ENCODE measurements around the gene TMEM191B. TPM values are rescaled to one million over a fixed set of nuclear protein-coding genes. Genes with fewer than 3 reads are reported as not detected.
"Not testable (repeated sequence)": the region's sequence is repeated elsewhere in the genome, so short reads cannot be mapped to it uniquely, and the experiment has no call there.

TMEM191B gene
- total and polyA plus RNA-seq, 2 experiments from 2014 or later = 1.5 to 3.2 TPM

DNA sequence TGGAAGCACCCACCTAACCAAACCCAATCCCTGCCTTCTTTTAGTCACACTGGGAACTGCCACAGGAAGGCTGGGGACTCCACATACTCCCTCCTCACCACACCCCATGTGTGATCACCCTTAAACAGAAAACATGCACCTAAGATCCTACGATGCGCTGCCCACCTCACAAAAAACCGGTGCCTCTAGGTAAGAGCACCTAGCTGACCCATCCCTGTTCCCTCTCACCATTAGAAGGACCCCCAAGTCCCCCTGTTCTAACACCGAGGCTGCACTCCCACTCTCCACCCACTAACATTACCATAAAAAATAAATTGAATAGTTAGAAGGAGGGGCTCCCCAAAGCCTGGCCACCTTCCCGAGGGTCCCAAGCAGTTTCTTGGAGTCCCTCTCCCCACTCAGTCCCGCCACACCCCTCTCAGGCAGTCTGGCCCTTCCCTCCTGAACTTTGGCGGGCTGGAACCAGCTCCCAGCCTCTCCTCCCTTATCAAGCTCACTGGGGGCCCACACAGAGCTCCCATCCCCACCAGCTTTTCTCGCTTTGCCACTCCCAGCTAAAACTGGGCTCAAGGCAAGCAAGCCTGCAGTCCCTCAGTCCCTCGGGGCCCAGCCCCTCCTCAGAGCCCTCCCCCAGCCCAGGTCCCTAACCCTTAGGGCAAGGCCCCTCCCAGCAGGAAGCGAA, 46.0 kb downstream of the TMEM191B start:
- H3K4me3 ChIP-seq; H2AFZ ChIP-seq; H3K9me3 ChIP-seq (ENCODE audit: low read depth); H3K36me3 ChIP-seq (replicated peaks; ENCODE audit: insufficient read depth, low read depth); H3K27ac ChIP-seq; H3K27me3 ChIP-seq; H3K9me2 ChIP-seq (replicated peaks; ENCODE audit: insufficient read depth); H3K4me1 ChIP-seq (ENCODE audit: insufficient read depth); DNase-seq (ENCODE audit: low spot score); H3K79me2 ChIP-seq; H4K20me1 ChIP-seq (ENCODE audit: insufficient read depth, poor library complexity, severe bottlenecking): not testable (repeated sequence)
- peak overlapping the region; percentile 65 for H3K4me2 ChIP-seq
- 56% methylated on average over 7 of the region's 10 CpGs for WGBS (ENCODE audit: low lambda C conversion rate, missing lambda C conversion rate)

DNA sequence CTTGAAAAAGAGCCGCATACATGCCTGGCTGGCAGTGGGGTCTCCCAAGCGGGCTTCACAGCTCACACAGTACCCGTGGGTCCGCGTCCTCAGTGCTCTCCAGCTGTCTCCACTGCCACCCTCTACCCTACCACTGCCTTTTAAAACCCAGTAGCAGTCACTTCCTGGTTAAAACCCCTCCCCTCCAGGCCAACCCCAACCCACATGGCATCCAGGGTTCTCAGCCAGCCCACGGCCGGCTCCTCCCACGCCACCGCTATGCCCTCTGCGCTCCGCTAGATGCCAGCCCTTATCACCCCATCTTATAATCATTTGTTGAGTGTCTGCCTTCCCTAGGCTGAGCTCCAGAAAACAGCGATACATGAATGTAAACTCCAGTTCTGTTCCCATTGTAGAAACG, 47.0 kb downstream of the TMEM191B start:
- not testable (repeated sequence) for H3K27ac ChIP-seq; H3K4me1 ChIP-seq (ENCODE audit: insufficient read depth); H3K79me2 ChIP-seq; H2AFZ ChIP-seq; H3K4me3 ChIP-seq; H3K36me3 ChIP-seq (replicated peaks; ENCODE audit: insufficient read depth, low read depth); H3K9me3 ChIP-seq (ENCODE audit: low read depth); H4K20me1 ChIP-seq (ENCODE audit: insufficient read depth, poor library complexity, severe bottlenecking); H3K9me2 ChIP-seq (replicated peaks; ENCODE audit: insufficient read depth); DNase-seq (ENCODE audit: low spot score); H3K4me2 ChIP-seq; H3K27me3 ChIP-seq
- WGBS (ENCODE audit: low lambda C conversion rate, missing lambda C conversion rate) = no CpG with 5 or more reads among the region's 13 CpGs

DNA sequence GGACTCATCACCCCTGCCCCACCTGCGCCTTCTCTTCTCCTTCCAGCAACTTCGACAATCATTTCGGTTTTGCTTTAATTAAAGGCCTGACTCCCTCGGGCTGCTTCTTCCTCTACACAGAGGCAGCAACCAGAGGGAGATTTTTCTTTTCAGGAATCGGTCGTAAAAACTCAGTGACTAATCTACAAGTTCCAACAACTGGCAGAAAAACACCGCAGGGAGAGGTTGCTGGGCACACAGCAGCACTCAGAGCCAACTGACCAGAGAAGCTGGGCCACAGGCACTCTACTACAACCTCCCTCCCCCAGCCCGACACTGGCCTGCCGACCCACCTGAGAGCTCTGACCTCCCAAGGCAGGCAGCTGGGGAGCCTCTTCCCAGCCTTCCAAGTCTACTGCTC, 48.1 kb downstream of the TMEM191B start:
- not testable (repeated sequence) for H3K27me3 ChIP-seq; H3K9me2 ChIP-seq (replicated peaks; ENCODE audit: insufficient read depth); H3K9me3 ChIP-seq (ENCODE audit: low read depth); H3K4me2 ChIP-seq; H3K27ac ChIP-seq; H3K4me3 ChIP-seq; H2AFZ ChIP-seq; H4K20me1 ChIP-seq (ENCODE audit: insufficient read depth, poor library complexity, severe bottlenecking); H3K4me1 ChIP-seq (ENCODE audit: insufficient read depth); DNase-seq (ENCODE audit: low spot score); H3K79me2 ChIP-seq; H3K36me3 ChIP-seq (replicated peaks; ENCODE audit: insufficient read depth, low read depth)
- no CpG with 5 or more reads among the region's 9 CpGs for WGBS (ENCODE audit: low lambda C conversion rate, missing lambda C conversion rate)

DNA sequence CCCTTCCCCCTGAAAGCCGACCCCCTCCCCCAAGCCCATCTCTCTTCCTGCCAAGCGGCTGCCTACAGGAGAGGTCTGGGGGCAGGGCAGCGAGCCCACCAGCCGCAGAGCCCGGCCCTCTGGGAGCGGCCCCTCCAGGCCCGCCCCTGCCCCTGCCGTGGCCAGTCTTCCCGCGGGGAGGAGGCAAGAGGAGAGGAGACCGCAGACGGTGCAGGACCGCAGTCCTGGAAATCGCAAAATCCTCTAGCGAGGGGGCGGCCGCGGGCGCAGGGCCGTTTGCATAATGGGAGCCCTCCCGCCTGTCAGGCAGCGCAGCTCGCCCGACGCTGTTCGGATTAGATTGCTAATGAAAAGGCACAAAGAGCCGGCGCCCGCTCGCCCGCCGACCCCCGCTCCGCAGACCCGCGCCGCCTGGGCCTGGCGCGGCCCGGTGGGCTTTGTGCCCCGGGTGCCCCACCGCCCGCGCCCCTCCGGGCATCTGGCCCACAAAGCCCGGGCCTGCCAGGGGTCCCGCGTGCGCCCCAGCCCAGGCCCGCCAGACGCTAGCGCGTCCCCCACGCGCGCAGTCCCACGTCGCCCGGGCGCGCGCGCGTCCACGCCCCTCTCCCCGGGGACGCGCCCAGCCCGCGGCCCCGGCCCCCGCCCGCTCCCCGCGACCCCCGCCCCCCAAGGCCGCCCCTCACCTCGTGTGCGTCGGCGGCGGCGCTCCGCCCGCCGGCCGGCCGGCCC, 49.7 kb downstream of the TMEM191B start:
- H3K27ac ChIP-seq; H2AFZ ChIP-seq; H3K9me3 ChIP-seq (ENCODE audit: low read depth); H3K9me2 ChIP-seq (replicated peaks; ENCODE audit: insufficient read depth); H3K27me3 ChIP-seq; DNase-seq (ENCODE audit: low spot score); H3K79me2 ChIP-seq; H3K4me3 ChIP-seq; H3K4me1 ChIP-seq (ENCODE audit: insufficient read depth); H3K4me2 ChIP-seq; H3K36me3 ChIP-seq (replicated peaks; ENCODE audit: insufficient read depth, low read depth); H4K20me1 ChIP-seq (ENCODE audit: insufficient read depth, poor library complexity, severe bottlenecking): not testable (repeated sequence)
- WGBS (ENCODE audit: low lambda C conversion rate, missing lambda C conversion rate) = no CpG with 5 or more reads among the region's 88 CpGs

DNA sequence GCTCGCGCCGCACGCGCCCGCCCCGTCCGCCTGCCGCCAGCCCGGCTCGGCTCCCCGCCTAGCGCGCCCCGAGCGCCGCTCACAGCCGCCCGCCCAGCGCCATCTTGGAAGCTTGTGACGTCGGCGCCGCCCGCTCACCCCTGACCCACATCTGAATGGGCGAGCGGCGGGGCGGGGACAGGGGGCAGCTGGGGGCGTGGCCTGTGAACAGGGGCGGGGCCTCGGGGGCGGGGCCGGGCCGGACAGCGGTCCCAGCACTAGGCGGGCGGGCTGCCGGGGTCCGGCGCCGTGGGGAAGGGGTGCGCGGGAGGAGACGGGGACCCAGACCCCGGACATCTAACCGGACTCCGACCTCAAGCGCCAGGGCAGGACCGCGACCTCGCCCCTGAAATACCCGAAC, 50.2 kb downstream of the TMEM191B start:
- DNase-seq (ENCODE audit: low spot score); H3K27me3 ChIP-seq; H2AFZ ChIP-seq; H3K9me3 ChIP-seq (ENCODE audit: low read depth); H3K36me3 ChIP-seq (replicated peaks; ENCODE audit: insufficient read depth, low read depth); H3K9me2 ChIP-seq (replicated peaks; ENCODE audit: insufficient read depth); H3K4me3 ChIP-seq; H4K20me1 ChIP-seq (ENCODE audit: insufficient read depth, poor library complexity, severe bottlenecking); H3K4me1 ChIP-seq (ENCODE audit: insufficient read depth); H3K79me2 ChIP-seq; H3K27ac ChIP-seq; H3K4me2 ChIP-seq: not testable (repeated sequence)
- WGBS (ENCODE audit: low lambda C conversion rate, missing lambda C conversion rate) = no CpG with 5 or more reads among the region's 53 CpGs

Other genes starting within 250 kb of the TMEM191B start
- not detected in 2 replicates for gene GGTLC3, start 9.6 kb upstream of the TMEM191B start, total RNA-seq
- gene GGTLC3, start 9.6 kb upstream of the TMEM191B start, polyA plus RNA-seq = 0.35 TPM in 1 of 2 replicates, not detected in the other
- 0.04 and 0.17 TPM in 2 replicates for gene RIMBP3, start 84.1 kb downstream of the TMEM191B start, total RNA-seq
- gene RIMBP3, start 84.1 kb downstream of the TMEM191B start, polyA plus RNA-seq = 0.02 and 0.15 TPM in 2 replicates

Measured in hepatocyte (in vitro differentiated cells).